K562 (cell line): Measurements from ENCODE around the gene EFNA1. TPM values are rescaled to one million over a fixed set of nuclear protein-coding genes. Genes with fewer than 3 reads are reported as not detected.

ENCODE experiments used
- CEBPZ ChIP-seq: fragments of 150-350 bp; IDR thresholded peaks from 2 replicates; pipeline ENCODE4 v1.6.1; 2014; ENCODE audit warnings: low read depth, mild to moderate bottlenecking, low read length, borderline replicate concordance
- COPS2 ChIP-seq: fragments of 450-650 bp; conservative IDR thresholded peaks from 2 replicates; pipeline ENCODE4 v1.6.1; 2016; ENCODE audit warnings: mild to moderate bottlenecking, moderate library complexity
- CREM ChIP-seq: IDR thresholded peaks from 2 replicates; pipeline ENCODE4 v1.6.1; 2014; ENCODE audit warnings: antibody characterized with exemption, low read depth
- EGR1 ChIP-seq: fragments of 450-650 bp; conservative IDR thresholded peaks from 2 replicates; pipeline ENCODE4 v1.6.1; 2017; ENCODE audit warnings: mild to moderate bottlenecking
- FOSL1 ChIP-seq: fragments of 200-800 bp; sonication (Bioruptor generic); conservative IDR thresholded peaks from 2 replicates; pipeline ENCODE4 v1.6.1; 2016; ENCODE audit warnings: missing genetic modification characterization, missing compliant biosample characterization
- SMAD4 ChIP-seq: fragments of 250-450 bp; sonication (Bioruptor Pico); conservative IDR thresholded peaks from 2 replicates; pipeline ENCODE4 v1.8.0; 2021; ENCODE audit warnings: inconsistent platforms, mild to moderate bottlenecking, moderate library complexity
- TAF1 ChIP-seq: IDR thresholded peaks from 2 replicates; pipeline ENCODE4 v1.6.1; 2011; ENCODE audit warnings: mild to moderate bottlenecking, low read length, moderate library complexity; ENCODE audit not compliant: insufficient read depth, control insufficient read depth, severe bottlenecking; ENCODE audit errors: extremely low read depth
- TSHZ1 ChIP-seq: fragments of 250-450 bp; sonication (Bioruptor Pico); IDR thresholded peaks from 2 replicates; pipeline ENCODE4 v1.4.0; 2020; ENCODE audit warnings: mild to moderate bottlenecking, moderate library complexity
- ZBTB17 ChIP-seq: fragments of 450-650 bp; formaldehyde crosslinking; IDR thresholded peaks from 2 replicates; pipeline ENCODE4 v1.4.0; 2020; ENCODE audit warnings: mild to moderate bottlenecking
- ZBTB26 ChIP-seq: fragments of 450-650 bp; formaldehyde crosslinking; IDR thresholded peaks from 2 replicates; pipeline ENCODE4 v1.4.0; 2022; ENCODE audit warnings: missing genetic modification characterization
- ZC3H8 ChIP-seq: fragments of 450-650 bp; IDR thresholded peaks from 2 replicates; pipeline ENCODE4 v1.6.1; 2017
- ZNF232 ChIP-seq: sonication (generic); formaldehyde crosslinking; IDR thresholded peaks from 2 replicates; pipeline ENCODE4 v1.8.0; 2022; ENCODE audit warnings: mild to moderate bottlenecking, missing genetic modification reagents
- ZNF445 ChIP-seq: fragments of 250-450 bp; sonication (Bioruptor Pico); IDR thresholded peaks from 2 replicates; pipeline ENCODE4 v1.4.0; 2020; ENCODE audit warnings: low read depth, mild to moderate bottlenecking, moderate library complexity
- polyA plus RNA-seq, 8 experiments: library from polyadenylated mRNA; depleted of rRNA in 4 of 8; stranded (reverse) in 5 of 8; unstranded in 3 of 8; fragments of >200 nt; fragmentation: Nextera tagmentation in 2 of 8; fragmentation: Illumina TruSeq in 1 of 8; extraction: Ambion mirVana in 2 of 8; extraction: Trizol in 1 of 8; gene quantifications; 2 replicates each; pipeline versions ENCODE4 v1.2.1 to v1.2.3, GENCODE V29; 2011 to 2014; ENCODE audit warnings: inconsistent platforms in 1 of 8, missing spikeins in 1 of 8
- total RNA-seq, 7 experiments: library from RNA; depleted of rRNA in 6 of 7; stranded (reverse); fragments of >200 nt in 6 of 7; fragmentation: Illumina TruSeq in 2 of 7; extraction: Trizol in 2 of 7; gene quantifications; 2 replicates each; pipeline versions ENCODE4 v1.2.1 to v1.2.3, GENCODE V29; 2011 to 2021; ENCODE audit warnings: low replicate concordance in 1 of 7

The EFNA1 gene
- total and polyA plus RNA-seq, 9 of the 15 experiments (the other 6 are each of a cell fraction or from before 2014, with no cell fraction given) = 2.1 to 9.3 (median 3.0) TPM

- no peak for TF ChIP-seq TSHZ1 (CRISPR knock-in tag)
- no peak for TF ChIP-seq FOSL1
- 0 out of 2 replicates have a peak, but pooled peaks have one; percentile 36 for TF ChIP-seq ZBTB26
- no peak for TF ChIP-seq ZNF232
- TF ChIP-seq SMAD4 (CRISPR knock-in tag) = no peak
- TF ChIP-seq TAF1 = peak; percentile 12
- TF ChIP-seq CEBPZ = no peak
- TF ChIP-seq EGR1 = peak; percentile 68
- TF ChIP-seq ZBTB17 (CRISPR knock-in tag) = no peak
- no peak for TF ChIP-seq COPS2
- TF ChIP-seq CREM = no peak
- TF ChIP-seq ZNF445 (CRISPR knock-in tag) = no peak
- TF ChIP-seq ZC3H8 = no peak
These were observed 9.7 kb downstream of the EFNA1 start (continued) for GRCh38 chr1:155137154-155137949.
